Calu3 (cell line): Measurements from ENCODE around the gene GCC2. TPM values are rescaled to one million over a fixed set of nuclear protein-coding genes. Genes with fewer than 3 reads are reported as not detected.

Experiments
- BruUV-seq: library from RNA; stranded (reverse); fragments of 400-500 nt; replicated peaks from 2 replicates; lab custom pipeline; 2021; lab: Mats Ljungman, UMichigan
- CTCF ChIA-PET: fragments of 300-600 bp; sonication (Branson Sonifier 250); formaldehyde crosslinking; loops from one replicate; lab custom pipeline; 2022; ENCODE audit warnings: antibody characterized with exemption; lab: Charles Lee
- DNase-seq: peaks from one replicate; pipeline ENCODE4 v3.0.0; 2022
- H3K27ac Mint-ChIP-seq: one replicate; pipeline ENCODE4 v1.8.0; 2022; ENCODE audit warnings: mixed read lengths; ENCODE audit not compliant: unreplicated experiment
- H3K27me3 Mint-ChIP-seq: one replicate; pipeline ENCODE4 v1.8.0; 2022; ENCODE audit warnings: mixed read lengths; ENCODE audit not compliant: unreplicated experiment
- H3K36me3 Mint-ChIP-seq: one replicate; pipeline ENCODE4 v1.8.0; 2022; ENCODE audit warnings: mild to moderate bottlenecking, moderate library complexity, mixed read lengths; ENCODE audit not compliant: insufficient read depth, unreplicated experiment
- H3K4me1 Mint-ChIP-seq: one replicate; pipeline ENCODE4 v1.8.0; 2022; ENCODE audit warnings: mild to moderate bottlenecking, low read depth, mixed read lengths; ENCODE audit not compliant: unreplicated experiment
- H3K4me3 Mint-ChIP-seq: one replicate; pipeline ENCODE4 v1.8.0; 2022; ENCODE audit warnings: mild to moderate bottlenecking, low read depth, moderate library complexity, mixed read lengths; ENCODE audit not compliant: unreplicated experiment
- H3K9me3 Mint-ChIP-seq: one replicate; pipeline ENCODE4 v1.8.0; 2022; ENCODE audit warnings: low read depth, mixed read lengths; ENCODE audit not compliant: unreplicated experiment
- intact Hi-C: fragments of 100-400 bp; cut with micrococcal nuclease; formaldehyde crosslinking; loops from one replicate; pipeline ENCODE4 v1.10.0; 2022; ENCODE audit not compliant: unreplicated experiment
- total RNA-seq: library from RNA; stranded (reverse); gene quantifications from 2 replicates; pipeline ENCODE4 v1.2.3, GENCODE V29; 2022
- TF ChIP-seq, protein P1 (sequence below): fragments of 200-600 bp; IDR thresholded peaks from one replicate; pipeline ENCODE4 v1.8.0; 2022; ENCODE audit warnings: antibody characterized with exemption; ENCODE audit not compliant: unreplicated experiment

The GCC2 gene
- total RNA-seq, 1 experiment from 2014 or later, result 54.9 TPM

- TF ChIP-seq, protein P1, sequence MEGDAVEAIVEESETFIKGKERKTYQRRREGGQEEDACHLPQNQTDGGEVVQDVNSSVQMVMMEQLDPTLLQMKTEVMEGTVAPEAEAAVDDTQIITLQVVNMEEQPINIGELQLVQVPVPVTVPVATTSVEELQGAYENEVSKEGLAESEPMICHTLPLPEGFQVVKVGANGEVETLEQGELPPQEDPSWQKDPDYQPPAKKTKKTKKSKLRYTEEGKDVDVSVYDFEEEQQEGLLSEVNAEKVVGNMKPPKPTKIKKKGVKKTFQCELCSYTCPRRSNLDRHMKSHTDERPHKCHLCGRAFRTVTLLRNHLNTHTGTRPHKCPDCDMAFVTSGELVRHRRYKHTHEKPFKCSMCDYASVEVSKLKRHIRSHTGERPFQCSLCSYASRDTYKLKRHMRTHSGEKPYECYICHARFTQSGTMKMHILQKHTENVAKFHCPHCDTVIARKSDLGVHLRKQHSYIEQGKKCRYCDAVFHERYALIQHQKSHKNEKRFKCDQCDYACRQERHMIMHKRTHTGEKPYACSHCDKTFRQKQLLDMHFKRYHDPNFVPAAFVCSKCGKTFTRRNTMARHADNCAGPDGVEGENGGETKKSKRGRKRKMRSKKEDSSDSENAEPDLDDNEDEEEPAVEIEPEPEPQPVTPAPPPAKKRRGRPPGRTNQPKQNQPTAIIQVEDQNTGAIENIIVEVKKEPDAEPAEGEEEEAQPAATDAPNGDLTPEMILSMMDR, result no peak
- Mint-ChIP-seq H3K27ac (no peak overlapping the region), H3K4me3 (no peak overlapping the region), H3K9me3 (peaks cover 5% of the 10 kb centered on the region), H3K36me3 (peaks cover 62% of the 10 kb centered on the region), H3K4me1 (no peaks in the 10 kb centered on the region), H3K27me3 (no peaks in the 10 kb centered on the region)
- CTCF ChIA-PET, result interaction anchor here (0.6 to 0.7 kb wide), 2 partner anchors 128 to 160 kb away, joined by 3 to 6 read pairs; no protein-coding TSS in a partner anchor
- no TSS peak for BruUV-seq
- no peak for DNase-seq
- intact Hi-C loops, result no loop called here
These were observed 9.1 kb downstream of the GCC2 start for GRCh38 chr2:108458082-108458481.

GRCh38 chr2:108459441-108459840, 10.4 kb downstream of the GCC2 start:
- BruUV-seq, result no TSS peak
- Mint-ChIP-seq H3K9me3 (peaks cover 5% of the 10 kb centered on the region), H3K4me1 (no peaks in the 10 kb centered on the region), H3K4me3 (no peak overlapping the region), H3K27ac (no peak overlapping the region), H3K36me3 (peaks cover 52% of the 10 kb centered on the region), H3K27me3 (no peaks in the 10 kb centered on the region)
- CTCF ChIA-PET, result no interaction called here
- no peak for DNase-seq
- TF ChIP-seq, protein P1, result no peak
- intact Hi-C loops, result no loop called here

DNA sequence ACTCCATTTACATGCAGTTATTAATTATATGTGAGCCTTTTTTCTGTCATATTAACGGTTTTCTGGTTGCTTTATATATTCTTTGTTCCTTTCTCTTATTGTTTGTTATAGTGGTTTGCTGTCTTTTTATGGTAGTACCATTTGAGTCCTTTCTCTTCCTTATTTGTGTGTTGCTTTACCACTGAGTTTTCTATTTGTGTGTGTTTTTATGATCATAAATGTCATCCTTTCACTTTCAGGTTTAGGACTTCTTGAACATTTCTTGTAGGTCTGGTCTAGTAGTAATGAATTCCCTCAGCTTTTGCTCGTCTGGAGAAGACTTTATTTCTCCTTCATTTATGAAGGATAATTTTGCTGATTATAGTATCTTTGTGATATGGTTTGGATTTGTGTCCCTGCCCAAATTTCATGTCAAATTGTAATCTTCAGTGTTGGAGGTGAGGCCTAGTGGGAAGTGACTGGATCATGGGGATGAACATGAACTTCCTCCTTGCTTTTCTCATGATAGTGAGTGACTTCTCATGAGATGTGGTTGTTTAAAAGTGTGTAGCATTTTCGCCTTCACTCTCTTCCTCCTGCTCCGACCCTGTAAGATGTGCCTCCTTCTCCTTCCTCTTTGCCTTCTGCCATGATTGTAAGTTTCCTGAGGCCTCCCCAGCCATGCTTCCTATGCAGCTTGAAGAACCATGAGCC, 11.5 kb downstream of the GCC2 start:
- H3K4me1 Mint-ChIP-seq, result no peaks in the 10 kb centered on the region
- DNase-seq, result no peak
- H3K27ac Mint-ChIP-seq, result no peak overlapping the region
- TF ChIP-seq, protein P1, result no peak
- H3K4me3 Mint-ChIP-seq, result no peak overlapping the region
- H3K36me3 Mint-ChIP-seq, result peaks cover 42% of the 10 kb centered on the region
- intact Hi-C loops, result no loop called here
- peaks cover 5% of the 10 kb centered on the region for H3K9me3 Mint-ChIP-seq
- no peaks in the 10 kb centered on the region for H3K27me3 Mint-ChIP-seq
- BruUV-seq, result no TSS peak
- CTCF ChIA-PET, result no interaction called here

DNA sequence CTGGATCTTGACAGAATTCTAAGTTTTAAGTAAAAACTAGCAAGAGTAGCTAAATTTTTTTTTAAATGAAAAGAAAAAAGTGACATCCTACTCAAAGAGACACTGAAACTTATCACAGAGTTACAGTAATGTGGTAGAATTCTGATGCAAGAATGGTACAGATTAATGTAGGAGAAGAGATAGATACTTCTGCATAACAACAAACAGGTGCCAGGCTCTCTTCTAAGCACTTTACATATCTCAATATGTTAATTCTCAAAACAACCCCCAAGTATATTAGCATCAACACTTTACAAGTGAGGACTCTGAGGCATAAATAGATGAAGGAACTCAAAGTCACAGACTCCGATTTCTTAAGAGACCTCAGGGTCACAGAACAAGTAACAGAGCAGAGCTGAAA, 28.1 kb downstream of the GCC2 start:
- H3K27ac Mint-ChIP-seq, result no peak overlapping the region
- peaks cover 54% of the 10 kb centered on the region for H3K36me3 Mint-ChIP-seq
- no peak for DNase-seq
- intact Hi-C loops, result no loop called here
- no peak overlapping the region for H3K4me3 Mint-ChIP-seq
- CTCF ChIA-PET, result no interaction called here
- H3K27me3 Mint-ChIP-seq, result no peaks in the 10 kb centered on the region
- TF ChIP-seq, protein P1, result no peak
- no peaks in the 10 kb centered on the region for H3K4me1 Mint-ChIP-seq
- no peaks in the 10 kb centered on the region for H3K9me3 Mint-ChIP-seq
- no TSS peak for BruUV-seq
